GM19043 (cell line): Measurements from ENCODE around the gene TPSAB1.

Source experiments
- ATAC-seq: cut with Tn5 transposase; IDR thresholded peaks from one replicate; pipeline ENCODE4 v1.9.1; 2021; ENCODE audit warnings: low read depth; ENCODE audit not compliant: unreplicated experiment

TPSAB1 gene

DNA sequence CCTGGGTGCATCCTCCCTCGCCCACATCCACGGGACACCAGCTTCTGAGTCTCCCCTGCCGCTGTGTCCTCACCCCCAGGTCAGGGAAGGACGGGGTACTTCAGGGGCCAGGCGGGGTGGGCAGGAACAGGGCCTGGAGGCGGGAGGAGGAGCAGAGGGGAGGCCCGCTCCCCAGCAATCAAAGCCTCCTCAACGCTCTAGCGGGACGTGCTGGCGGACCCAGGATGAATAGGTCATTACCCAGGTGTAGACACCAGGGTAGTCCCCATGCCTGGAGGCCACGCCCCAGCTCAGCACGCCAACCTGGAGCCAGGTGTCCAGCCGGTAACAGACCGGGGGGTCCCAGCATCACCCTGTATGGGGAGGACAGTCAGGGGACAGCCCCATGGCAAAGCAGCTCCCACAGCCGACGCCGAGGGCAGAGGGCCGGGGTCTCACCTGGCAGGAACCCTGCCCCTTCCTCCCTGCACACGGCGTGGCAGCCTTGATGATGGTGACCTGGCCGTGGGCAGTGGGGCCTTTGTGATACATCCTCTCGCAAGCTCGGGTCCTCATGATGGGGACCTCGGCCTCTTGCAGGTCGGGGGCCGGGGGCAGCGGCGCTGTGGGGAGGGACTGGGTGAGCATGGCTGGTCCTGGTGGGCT is 39.6 kb downstream of the TPSAB1 start:
- ATAC-seq = no peak

DNA sequence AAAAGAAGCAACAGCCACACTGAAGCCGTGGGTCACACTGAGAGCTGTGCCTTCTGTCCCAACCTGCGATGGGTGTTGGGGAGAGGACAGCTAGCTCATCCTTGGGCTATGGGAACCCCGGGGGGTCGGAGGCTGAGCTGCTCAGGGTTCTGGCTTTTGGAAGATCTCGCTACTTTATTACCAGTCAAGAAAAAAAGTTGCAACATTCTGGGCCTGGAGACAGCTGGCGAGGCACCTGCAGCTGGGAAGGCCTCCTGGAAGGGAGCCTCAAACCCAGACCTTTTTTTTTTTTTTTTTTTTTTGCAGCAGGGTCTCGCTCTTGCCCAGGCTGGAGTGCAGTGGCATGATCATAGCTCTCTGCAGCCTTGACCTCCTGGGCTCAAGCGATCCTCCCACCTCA is 40.3 kb downstream of the TPSAB1 start:
- no peak for ATAC-seq

DNA sequence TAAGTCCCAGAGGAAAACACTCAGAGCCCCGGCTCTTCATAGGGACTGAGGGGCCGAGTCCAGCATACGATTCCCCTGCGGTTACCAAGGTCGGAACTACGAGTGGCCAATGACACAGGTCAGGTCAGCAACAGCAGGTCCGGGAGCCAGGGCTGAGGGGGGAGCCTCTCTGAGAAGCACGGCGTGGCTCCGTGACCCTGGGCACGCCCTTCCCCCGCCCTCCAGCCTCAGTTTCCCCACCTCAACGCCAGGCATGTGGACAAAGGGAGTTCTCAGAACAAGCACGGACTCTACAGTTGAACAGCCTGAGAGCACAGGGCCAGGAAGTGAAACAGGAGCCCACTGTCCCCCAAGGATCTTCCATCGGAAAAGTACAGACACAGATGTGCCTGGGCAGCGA is 41.0 kb downstream of the TPSAB1 start:
- no peak for ATAC-seq

- ATAC-seq = no peak
These were observed 41.9 kb downstream of the TPSAB1 start for GRCh38 chr16:1282324-1282973.

GRCh38 chr16:1283296-1283695 is 42.8 kb downstream of the TPSAB1 start:
- no peak for ATAC-seq

- ATAC-seq = no peak
These were observed 43.6 kb downstream of the TPSAB1 start for GRCh38 chr16:1283996-1284616.

DNA sequence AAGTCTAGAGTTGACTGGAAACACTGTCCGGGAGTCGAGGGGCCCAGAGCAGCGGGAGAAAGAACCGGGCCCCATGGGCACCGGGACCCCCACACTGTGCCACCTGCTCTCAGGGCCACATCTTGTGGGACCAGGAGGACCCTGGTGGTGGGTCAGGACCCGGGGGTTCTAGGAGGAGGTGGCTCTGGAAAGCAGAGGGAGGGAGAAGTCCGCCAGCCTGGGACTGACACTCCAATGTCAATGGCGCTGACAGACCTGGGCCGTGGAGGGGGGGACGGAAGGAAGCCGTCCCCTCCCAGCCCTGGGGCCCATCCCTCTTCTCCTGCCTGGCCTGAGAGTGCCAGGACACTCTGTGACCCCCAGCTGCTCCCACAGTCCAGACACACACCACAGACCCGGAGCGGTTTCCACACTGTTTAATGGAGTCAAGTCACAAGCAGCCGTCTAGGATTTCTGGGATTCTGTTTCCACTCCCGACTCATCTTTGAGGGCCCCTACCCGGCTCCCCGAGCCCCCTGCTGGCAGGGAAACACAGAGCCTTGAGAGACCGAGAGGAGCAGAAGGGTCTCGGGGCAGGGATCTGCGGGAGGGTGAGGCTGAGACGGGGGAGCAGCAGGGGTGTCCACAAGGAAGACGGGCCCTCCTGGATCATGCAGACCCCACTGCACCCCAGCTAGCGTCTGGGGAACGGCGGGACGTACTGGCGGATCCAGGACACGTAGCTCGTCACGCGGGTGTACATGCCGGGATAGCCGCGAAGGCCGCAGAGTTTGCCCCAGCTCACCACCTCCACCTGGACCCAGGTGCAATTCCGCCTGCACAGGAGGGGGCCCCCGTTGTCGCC is 45.4 kb downstream of the TPSAB1 start:
- no peak for ATAC-seq

- ATAC-seq = no peak
These were observed 46.1 kb downstream of the TPSAB1 start for GRCh38 chr16:1286513-1287094.

DNA sequence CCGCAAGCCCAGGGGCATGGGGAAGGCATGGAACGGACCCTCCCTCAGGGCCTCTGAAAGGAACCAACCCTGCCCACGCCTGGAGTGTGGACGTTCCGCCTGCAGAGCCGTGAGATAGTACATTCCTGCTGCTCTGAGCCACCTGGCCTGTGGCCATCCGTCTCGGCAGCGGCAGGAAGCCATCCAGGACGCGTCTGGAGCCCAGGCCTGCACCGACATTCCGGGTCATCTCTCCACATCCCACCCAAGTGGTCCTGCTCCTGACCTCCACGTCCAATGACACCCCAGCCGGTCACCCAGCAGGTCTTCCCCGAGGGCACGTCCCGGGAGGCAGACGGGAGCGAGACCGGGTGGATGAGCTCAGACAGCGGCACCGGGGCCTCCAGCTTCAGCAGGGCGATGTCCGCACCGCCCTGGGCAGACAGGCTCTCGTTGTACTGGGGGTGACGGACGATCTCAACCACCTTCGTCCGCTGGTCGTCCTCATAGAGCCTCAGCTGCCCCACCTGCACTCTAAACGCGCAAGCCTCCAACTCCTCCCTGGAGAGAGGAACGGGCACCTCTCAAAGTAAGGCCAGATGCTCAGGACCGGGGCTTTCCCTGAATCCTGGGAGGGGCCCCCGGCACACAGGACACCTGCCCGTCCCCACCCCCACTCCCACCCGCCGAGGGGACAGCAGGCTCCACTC is 47.6 kb downstream of the TPSAB1 start:
- ATAC-seq = no peak

DNA sequence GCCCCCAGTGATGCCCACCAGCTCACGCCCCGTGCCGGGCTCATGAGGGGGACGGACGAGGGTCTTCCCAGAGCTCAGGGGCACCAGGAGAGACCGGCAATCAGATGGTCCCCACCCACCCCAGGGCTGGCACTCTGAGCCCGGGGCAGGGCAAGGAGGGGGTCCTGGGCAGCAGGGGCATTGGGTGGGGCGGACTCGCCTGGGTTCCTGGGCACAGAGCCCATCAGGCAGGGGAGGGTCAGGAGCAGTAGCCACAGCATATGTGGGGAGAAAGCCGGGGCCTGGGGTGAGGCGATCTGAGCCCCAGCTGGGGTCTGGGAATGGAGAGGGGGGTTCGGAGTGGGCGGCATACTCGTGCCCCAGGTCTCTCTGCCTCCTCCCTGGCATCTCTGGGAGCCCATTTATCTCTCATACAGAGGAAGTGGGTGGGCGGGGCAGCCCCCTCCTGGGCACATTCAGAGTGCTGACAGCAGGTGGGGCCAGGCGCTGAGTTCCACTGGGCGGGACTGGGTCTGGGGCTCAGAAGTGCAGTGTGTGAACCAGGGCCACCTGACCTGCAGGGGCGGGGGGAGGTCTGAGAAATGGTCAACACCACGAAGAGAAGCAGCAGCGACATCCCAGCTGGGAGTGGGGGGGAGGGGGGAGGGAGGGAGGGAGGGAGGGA is 48.4 kb downstream of the TPSAB1 start:
- ATAC-seq = no peak

DNA sequence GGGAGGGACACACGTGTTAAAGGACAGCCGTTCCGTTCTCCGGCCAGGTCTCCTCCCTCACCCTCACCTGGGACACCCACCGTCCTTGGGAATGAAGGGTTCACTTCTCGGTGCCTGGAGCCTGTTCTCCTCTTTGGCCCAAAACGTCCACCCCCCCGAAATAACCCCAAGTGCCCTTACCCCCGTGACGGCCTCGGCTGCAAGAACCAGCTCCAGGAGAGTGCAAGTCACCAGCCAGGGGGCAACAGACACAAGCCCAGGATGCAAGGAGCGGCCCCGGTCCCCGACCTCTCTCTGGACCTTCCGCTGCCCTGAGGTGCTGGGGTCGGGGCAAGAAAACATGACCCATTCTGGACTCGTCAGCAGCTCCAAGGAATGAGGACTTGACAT is 49.0 kb downstream of the TPSAB1 start:
- no peak for ATAC-seq

DNA sequence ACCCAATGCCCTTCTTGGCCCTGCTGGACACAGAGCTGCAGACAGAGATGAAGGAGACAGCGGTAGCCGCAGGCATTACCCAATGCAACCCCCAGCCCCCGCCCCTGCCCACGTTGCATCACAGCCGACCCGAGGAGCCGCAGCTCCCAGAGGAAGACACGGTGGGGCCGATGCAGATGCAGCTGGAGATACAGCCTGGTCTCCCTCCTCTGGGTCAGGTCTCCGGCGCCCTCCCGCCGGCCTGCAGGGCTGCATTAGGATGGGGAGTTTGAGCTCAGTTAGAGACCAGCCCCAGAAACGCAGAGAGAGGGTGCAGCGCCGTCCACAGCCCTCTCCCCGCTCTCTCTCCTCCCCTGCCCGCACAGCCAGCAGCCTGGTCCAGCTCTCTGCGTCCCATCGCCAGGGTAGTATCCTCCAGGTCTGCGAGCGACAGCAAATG is 49.6 kb downstream of the TPSAB1 start:
- no peak for ATAC-seq

DNA sequence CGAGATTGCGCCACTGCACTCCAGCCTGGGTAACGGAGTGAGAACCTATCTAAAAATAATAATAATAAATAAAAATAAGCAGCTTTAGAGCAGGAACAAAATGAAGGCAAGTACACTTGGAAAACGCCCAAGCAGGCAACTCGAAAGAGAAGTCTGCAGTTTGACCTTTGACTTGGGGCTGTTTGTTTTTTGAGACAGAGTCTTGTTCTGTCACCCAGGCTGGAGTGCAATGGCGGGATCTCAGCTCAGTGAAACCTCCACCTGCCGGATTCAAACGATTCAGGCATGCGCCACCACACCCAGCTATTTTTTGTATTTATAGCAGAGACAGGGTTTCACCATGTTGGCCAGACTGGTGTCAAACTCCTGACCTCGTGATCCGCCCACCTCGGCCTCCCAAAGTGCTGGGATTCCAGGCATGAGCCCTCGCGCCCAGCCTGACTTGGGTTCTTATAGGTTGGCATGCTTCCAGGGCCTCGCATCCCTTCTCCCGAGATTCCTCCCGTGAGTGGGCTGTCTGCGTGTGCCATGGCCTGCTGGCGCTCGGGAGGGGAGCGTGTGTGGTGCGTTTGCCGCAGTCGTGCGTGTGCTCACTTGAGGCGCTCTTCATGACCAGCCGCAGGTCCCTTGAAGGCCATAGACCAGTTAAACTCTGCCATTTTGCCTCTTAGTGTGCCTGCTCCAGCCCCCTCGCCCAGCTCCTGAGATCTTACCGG is 50.5 kb downstream of the TPSAB1 start:
- ATAC-seq = no peak

DNA sequence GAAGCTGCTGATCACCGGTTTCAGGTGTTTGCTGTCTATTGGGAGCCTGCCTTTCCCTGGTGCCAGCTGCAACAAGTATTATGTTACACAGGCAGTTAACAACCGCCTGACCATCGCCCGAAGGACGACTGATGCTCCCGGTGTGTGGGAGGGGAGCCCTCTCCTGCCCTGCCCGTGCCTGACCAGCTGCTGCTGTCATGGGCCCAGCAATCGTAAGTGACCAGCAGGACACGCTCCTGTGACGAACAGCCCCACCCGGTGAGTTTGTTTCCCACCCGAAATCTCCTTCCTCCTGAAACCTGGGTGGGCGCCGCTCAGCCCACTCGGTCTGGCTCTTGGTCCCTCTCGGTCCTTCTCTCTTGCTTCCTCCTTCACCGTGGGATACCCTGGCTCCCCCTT is 51.1 kb downstream of the TPSAB1 start:
- ATAC-seq = no peak
